HG03521 (cell line): ENCODE data around the gene AURKAIP1.
"Not testable (repeated sequence)": the region's sequence is repeated elsewhere in the genome, so short reads cannot be mapped to it uniquely, and the experiment has no call there.

Source experiments
- ATAC-seq: cut with Tn5 transposase; IDR thresholded peaks from one replicate; pipeline ENCODE4 v1.9.1; 2021; ENCODE audit warnings: mild to moderate bottlenecking, moderate library complexity; ENCODE audit not compliant: unreplicated experiment

The AURKAIP1 gene

DNA sequence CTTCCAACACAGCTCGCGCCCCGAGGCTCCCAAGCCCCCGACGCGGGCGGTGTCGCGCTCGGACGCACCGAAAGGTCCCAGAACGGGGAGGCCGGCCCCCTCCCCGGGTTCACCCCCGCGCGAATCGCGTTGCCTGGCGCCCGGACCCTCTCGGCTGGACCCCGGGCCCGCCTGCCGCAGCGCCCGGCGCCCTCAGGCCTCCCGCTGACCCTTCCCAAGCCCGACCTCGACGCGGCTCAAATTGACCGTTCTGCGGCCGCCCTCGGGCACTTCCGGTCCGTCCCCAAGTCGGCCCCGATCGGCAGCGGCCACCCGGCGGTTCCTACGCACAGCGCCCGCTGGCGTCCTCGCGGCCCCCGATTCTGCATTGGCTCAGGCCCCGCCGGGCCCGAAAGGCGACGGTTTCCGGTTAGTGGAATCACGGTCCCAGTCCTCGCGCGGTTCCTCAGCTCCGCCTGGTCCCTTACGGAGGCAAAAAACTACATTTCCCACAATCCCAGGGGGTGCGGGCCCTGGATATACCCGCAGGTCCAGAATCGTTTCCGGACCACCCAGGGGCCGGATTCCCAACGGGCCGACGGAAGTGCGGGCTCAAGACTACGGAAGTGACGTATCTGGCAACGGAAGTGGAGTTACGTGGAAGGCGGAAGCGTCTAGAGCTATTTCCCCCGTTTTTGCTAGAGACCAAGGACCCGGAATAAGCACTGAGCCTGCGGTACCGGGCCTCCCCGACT, at the start of gene AURKAIP1:
Gene AURKAIP1, minus strand, starts transcription at position 279 of the 734 bp plus-strand sequence. CDS start 451 bp downstream, outside the sequence.
- peak; percentile 90 for ATAC-seq

DNA sequence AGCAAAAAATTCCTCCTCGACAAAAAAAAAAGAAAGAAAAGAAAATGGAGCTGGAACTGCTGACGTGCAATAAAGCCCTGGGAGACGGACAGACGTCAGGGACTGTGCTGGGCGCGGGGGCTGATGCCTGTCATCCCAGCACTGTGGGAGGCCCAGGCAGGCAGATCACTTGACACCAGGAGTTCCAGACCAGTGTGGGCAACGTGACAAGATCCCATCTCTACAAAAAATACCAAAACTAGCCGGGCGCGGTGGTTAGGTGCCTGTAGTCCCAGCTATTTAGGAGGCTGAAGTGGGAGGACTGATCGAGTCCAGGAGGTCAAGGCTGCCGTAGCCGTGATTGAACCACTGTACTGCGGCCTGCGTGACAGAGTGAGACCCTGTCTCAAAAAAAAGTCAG, 49.7 kb upstream of the AURKAIP1 start:
- no peak for ATAC-seq

DNA sequence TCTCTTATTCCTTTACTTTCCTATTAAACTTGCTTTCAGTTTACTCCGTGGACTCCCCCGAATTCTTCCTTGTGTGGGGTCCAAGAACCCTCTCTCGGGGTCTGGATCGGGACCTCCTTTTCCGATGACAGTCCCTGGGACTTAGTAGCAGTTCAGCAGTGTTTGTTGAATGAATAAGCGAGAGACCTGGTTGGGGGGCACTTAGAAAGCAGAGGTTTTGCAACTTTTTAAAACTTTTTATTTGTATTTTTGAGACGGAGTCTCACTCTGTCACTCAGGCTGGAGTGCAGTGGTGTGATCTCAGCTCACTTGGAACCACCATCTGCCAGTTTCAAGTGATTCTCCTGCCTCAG, 48.2 kb upstream of the AURKAIP1 start:
- no peak for ATAC-seq

DNA sequence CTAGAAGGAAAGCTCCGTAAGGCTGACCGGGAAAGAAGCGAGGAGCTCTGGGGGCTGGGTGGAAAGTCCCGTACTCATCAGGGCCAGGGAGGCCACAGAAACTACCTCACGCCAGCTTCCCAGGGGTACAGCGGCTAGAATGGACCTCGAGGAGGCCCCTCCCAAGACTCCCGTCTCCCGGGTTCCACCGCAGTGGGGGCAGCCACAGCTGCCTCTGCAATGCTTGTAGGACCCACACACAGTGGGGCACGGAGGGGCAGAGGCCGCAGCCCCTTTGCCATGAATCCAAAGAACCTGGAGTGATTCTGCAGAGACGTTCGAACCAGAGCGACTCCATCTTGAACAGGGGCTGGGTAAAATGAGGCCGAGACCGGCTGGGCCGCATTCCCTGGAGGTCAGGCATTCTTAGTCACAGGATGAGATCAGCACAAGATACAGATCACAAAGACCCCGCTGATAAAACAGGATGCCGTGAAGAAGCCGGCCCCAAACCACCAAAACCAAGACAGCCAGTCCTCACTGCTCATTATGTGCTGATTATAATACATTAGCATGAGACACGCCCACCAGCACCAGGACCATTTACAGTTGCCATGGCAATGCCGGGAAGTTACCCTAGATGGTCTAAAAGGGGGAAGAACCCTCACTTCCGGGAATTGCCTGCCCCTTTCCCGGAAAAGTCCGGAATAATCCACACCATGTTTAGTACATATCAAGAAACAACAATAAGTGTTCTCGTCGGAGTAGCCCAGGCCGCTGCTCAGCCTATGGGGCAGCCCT, 47.6 kb upstream of the AURKAIP1 start:
- no peak for ATAC-seq

DNA sequence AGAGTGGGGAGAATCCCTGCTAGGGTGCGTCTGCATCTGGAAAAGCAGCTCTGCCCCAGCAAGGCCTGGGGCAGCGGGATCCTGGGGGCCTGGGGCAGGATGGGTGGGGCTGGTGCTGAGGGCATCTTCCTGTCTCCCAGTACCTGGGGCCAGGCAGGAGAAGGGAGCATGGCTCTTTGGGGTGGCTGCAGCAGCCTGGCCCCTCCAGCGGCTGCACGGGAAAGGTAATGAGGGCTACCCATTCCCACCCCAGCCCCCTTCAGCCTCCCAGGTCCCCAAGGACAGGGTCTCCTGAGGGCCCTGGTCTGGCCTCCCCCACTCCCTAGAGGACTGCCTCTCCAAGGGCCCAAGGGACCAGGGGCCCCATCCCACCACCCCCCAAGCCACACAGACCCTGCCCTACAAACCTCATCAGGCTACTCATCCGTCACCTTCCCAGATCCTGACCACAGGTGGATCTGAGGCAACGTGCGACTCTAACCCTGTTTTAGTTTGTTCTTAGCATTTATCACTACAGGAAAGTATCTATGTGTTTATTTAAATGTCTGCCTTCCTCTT, 47.0 kb upstream of the AURKAIP1 start:
- ATAC-seq = no peak

DNA sequence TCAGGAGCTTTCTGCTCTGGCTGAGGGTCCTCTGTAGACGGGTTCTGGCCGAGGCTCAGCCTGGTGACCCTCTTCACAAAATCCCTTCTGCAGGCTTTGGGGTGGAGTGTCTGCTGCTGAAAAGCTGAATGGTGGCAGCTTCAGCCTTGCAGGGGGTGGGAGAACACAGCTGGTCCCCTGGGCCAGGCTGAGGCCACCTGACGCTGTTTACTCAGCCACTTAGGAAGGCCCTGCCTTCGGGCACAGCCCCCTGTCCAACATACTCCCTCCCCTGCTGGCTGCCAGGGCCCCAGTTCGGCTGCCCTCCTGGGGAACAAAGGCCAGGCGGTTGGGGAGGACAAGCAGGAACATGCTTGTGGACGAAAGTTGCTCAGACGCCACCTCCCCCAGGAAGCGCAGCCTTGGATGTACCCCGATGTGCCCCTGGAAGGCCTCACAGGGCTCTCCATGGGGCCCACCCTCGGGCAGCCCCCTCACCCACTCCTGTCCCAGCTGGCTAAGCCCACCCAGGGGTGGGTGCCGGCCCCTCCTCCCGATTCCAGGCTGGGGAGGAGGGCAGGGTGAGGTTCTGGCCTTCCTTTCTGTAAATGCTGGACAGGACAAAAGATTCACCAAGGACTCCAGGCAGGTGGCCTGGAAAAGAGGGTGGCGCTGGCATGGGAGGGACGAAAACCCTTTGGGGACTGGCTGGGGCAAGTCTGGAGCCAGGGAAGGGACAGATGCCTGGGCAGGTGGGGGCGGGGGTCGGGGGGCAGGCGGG, 46.3 kb upstream of the AURKAIP1 start, which contains the start of gene ANKRD65:
Gene ANKRD65, minus strand, starts transcription at position 130 of the 760 bp plus-strand sequence. CDS start 271 bp downstream, outside the sequence.
- no peak for ATAC-seq

DNA sequence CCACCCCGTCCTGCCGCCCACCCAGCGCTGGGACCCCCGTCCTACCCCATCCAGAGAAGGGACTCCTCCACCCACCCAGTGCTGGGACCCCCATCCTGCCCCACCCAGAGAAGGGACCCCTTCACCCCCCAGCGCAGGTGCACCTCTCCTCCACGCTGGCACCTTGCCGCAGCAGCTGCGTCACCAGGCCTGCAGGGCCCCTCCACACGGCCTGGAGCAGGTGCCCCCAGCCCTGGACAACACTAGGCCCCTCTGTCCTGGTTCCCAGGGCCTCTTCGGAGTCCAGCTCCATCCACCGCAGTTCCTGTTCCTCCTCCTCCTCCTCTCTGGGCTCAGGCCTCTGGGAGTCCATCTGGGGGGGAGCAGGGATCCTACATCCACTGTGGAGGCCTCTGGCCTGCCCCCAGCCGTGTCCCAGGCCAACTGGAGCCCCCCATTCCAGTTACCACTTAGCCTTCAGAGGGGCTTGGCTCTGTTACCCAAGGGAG, 45.7 kb upstream of the AURKAIP1 start:
- ATAC-seq = no peak

DNA sequence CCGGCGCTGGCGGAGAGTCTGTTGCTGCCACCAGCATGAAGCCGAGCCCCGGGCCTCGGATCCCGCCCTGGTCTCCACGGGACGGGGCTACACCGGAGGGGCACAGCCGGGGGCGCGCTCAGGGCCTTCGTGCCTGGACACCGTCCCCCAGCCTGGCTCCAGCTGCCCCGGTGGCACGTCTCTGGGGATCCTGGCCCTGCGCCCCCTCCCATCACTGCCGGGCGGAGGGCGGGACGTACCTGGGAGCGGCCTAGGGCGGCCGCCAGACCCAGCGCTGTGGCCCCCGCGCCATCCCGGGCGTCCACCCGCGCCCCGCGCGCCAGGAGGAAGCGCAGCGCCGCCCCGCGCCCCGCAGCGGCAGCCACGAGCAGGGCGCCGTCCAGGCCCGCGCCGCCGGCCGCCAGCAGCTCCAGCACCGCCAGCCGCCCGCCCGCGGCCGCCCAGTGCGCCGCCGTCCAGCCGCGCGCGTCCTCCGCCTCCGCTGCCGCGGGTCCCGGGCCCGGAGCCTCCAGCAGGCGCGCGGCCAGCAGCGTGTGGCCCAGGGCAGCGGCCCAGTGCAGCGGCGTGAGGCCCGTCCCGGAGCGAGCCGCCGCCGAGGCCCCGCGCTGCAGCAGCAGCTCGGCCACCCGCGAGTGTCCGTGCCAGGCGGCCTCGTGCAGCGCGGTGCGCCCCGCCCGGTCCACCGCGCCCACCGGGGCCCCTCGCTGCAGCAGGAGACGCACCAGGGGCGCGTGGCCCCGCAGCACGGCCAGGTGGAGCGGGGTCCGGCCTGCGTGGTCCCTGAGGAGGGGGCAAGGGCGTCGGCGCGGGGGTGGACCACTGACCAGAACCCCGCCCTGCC, 45.0 kb upstream of the AURKAIP1 start:
- ATAC-seq = no peak

DNA sequence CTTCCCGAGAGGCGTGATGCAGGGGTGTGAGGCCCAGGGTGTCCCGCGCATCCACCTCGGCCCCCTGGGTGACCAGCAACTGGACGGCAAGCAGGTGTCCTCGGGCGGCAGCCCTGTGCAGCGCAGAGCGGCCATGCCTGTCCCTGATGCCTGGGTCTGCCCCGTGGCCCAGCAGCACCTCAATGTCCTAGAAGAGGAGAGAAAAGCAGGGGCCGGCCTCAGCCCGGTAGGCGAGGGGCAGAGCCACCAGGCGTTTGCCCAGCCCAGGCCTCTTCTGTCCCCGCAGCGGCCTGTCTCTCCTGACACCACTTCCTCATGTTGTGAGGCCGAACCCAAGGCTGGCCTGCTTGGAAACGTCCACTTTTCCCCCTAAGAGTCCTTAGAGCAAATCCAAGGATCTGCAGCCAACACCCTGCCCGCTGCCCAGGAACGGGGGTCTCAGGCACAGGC, 44.4 kb upstream of the AURKAIP1 start:
- ATAC-seq = no peak

DNA sequence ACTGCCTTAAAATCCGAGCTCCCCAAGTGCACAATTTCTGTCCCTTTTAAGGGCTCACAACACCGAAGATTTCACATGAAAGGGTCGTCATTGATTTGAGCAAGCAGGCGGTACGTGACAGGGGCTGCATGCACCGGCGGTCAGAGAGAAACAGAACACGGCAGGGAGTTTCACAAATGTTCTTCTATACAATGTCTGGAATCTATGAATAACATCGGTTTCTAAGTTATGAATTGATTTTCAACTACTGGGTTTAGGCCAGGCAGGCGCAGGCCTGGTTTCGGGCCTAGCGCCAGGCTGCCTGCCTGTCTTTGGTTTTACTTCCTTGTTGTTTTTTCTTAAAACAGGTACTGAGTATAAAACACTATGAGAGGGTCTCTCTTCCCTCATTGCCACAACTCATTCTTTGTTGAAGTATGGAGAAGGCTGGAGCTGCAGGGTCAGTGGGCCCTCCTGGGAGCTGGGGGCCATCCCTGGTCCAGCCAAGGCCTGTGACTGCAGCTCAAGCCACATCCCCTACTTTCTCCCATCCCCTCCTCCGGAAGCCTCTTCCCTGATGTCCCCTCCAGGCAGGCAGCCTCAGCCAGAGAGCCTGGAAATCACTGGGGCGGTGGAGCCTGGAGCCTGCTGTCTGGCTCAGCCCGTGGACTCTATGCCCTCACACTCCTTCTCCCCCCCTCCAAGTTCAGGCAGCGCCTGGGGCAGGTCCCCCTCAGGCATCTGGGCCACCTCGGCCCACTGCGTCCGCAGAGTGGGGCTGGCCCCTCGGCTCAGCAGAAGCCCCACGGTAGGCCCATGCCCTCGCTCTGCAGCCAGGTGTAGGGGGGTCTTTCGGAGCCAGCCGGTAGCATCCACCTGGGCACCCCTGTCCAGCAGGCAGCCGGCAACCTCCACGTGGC, 43.7 kb upstream of the AURKAIP1 start:
- no peak for ATAC-seq

DNA sequence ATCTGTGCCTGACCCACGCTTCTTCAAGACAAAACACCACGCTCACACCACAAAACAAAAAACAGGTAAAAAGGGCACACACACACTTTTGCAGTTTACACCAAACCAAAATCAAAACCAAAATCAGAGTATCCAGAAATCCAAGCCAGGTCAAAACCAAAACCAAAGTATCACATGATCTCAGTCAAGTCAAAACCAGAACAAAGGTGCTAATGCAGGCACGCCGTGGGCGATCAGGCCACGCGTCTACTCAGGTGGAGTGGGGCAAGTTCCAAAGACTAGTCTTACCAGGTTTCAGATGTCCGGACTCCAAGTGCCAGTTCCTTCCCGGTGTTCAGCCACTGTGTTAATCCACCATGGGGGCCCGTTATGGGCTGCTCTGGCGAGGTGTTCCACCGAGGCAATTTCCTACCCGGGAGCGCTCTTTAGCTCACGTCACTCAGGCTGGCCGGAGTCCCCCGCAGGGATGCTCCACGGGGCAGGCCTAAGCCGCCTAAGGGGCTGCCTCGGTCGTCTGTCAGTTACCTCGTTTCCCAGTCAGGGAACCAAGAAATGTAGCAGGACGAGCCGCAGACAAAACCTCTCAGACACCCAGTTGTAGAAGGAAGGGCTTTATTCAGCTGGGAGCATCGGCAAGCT, 42.9 kb upstream of the AURKAIP1 start:
- not testable (repeated sequence) for ATAC-seq

DNA sequence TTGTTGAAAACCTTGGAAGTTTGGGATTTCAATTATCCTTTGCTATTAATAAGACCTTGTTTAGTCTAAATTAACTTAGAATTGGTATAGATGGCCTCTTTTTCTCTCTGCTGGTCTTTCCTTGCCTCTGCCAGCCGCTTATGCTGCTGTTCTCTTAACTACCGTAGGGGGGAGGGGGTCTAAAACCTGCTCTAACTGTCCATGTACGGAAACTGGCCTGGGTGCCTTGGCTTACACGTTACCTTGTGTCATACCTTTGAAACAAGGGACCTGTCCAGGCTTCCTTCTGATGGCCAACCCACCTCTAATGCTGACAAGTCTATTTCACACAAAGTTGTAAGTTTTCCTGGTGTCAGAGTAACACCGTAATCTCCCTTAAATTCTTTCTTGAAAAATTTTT, 42.4 kb upstream of the AURKAIP1 start:
- not testable (repeated sequence) for ATAC-seq

DNA sequence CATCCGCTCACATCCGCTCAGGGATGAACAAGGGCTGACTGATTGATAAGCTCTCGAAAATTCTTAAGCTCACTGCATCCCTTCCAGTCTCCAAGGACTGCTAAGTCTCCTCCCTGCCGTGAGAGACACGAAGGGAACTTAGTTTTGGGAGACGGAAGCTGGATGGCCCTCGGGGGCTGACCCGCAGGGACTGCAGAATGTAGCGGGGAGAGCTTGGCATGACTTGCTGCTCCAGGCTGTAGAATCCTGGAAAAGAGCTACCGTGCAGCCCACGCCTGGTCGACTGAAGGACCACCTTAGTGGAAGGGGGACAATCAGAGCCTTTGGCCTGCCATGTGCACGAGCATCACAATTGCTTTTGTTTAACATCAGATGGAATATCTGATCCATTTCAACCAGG, 40.7 kb upstream of the AURKAIP1 start:
- ATAC-seq = no peak

DNA sequence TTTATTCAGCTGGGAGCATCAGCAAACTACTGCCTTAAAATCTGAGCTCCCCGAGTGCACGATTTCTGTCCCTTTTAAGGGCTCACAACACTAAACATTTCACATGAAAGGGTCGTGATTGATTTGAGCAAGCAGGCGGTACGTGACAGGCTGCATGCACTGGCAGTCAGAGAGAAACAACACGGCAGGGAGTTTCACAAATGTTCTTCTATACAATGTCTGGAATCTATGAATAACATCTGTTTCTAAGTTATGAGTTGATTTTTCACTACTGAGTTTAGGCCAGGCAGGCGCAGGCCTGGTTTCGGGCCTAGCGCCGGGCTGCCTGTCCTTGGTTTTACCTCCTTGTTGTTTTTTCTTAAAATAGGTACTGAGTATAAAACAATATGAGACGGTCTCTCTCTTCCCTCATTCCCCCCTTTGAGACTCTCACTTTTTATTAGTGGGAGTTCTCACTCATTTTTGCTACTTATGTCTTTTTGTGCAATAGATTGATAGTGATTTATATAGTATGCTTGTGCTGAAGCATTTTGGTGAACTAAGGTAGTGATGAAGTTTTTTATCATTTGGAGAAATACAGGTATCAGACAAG, 37.4 kb upstream of the AURKAIP1 start:
- not testable (repeated sequence) for ATAC-seq

DNA sequence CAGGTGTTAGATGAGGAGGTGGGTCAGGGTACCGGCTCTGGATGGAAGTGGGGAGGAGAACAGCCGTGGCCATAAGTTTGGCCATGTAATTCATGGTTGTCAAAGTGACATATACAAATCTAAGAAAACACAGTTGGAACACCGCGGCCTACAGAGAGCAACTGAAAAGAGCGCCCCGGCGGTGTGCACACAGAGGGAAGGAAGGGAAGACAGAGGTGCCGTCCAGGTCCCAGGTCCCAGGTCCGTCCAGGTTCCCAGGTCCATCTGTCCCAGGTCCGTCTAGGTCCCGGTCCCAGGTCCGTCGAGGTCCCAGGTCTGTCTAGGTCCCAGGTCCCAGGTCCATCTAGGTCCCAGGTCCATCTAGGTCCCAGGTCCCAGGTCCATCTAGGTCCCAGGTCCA, 36.6 kb upstream of the AURKAIP1 start:
- no peak for ATAC-seq

DNA sequence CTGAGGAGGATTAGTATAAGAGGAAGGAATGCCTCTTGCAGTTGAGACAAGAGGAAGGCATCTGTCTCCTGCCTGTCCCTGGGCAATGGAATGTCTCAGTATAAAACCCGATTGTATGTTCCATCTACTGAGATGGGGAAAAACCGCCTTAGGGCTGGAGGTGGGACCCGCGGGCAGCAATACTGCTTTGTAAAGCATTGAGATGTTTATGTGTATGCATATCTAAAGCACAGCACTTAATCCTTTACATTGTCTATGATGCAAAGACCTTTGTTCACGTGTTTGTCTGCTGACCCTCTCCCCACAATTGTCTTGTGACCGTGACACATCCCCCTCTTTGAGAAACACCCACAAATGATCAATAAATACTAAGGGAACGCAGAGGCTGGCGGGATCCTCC, 35.2 kb upstream of the AURKAIP1 start:
- ATAC-seq = not testable (repeated sequence)

DNA sequence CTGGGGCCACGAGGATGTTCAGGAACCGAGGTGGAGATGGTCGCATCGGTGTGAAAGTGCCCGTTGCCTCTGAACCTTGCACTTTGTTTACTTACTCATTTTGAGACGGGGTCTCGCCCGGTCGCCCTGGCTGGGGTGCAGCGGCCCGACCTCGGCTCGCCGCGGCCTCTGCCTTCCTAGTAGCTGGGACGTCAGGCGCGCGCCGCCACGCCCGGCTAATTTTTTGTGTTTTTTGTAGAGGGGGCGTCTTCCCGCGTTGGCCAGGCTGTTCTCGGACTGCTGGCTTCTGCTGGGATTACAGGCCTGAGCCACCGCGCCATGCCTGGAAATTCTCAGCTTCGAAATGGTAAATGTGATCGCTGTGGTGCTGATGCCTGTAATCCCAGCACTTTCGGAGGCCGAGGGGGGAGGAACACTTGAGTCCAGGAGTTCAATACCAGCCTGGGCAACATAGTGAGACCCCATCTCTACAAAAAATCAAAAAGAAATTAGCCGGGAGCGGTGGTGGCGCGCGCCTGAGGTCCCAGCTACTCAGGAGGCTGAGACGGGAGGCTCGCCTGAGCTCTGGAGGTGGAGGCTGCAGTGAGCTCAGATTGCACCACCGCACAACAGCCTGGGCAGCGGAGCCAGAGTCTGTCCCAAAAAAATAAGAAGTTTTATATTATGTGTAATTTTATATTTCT, 32.8 kb upstream of the AURKAIP1 start:
- no peak for ATAC-seq
